ENCODE data around the gene SERPIND1.

Gene SERPIND1

DNA sequence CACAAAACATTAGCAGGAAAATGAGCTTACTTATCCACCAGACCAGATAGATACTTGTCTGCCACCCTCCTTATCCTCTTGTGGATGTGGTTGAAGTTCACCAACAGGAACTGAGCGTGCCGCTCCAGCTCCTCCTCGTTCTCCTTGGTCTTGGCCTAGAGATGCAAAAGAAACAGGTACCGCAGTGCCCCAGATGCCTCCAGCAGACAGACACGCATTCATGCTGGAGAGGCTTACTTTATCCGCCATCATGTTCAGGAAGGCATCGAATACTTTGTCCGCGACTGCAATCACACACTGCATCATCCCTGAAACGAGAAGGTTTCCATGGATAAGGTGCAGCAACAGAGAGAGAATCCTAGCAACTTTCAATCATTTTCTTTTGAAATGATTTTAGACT lies 21.0 kb upstream of the SERPIND1 start:
- H3K4me3 ChIP-seq (ENCODE audit: control insufficient read depth, low read depth, low read length): no peak overlapping the region
- TF ChIP-seq, protein P1, sequence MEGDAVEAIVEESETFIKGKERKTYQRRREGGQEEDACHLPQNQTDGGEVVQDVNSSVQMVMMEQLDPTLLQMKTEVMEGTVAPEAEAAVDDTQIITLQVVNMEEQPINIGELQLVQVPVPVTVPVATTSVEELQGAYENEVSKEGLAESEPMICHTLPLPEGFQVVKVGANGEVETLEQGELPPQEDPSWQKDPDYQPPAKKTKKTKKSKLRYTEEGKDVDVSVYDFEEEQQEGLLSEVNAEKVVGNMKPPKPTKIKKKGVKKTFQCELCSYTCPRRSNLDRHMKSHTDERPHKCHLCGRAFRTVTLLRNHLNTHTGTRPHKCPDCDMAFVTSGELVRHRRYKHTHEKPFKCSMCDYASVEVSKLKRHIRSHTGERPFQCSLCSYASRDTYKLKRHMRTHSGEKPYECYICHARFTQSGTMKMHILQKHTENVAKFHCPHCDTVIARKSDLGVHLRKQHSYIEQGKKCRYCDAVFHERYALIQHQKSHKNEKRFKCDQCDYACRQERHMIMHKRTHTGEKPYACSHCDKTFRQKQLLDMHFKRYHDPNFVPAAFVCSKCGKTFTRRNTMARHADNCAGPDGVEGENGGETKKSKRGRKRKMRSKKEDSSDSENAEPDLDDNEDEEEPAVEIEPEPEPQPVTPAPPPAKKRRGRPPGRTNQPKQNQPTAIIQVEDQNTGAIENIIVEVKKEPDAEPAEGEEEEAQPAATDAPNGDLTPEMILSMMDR (IDR thresholded peaks at IDR 0.05; ENCODE audit: control insufficient read depth, insufficient read depth, low read depth, low read length, missing control alignments): no peak
- no peak for DNase-seq (ENCODE audit: low read depth)

DNA sequence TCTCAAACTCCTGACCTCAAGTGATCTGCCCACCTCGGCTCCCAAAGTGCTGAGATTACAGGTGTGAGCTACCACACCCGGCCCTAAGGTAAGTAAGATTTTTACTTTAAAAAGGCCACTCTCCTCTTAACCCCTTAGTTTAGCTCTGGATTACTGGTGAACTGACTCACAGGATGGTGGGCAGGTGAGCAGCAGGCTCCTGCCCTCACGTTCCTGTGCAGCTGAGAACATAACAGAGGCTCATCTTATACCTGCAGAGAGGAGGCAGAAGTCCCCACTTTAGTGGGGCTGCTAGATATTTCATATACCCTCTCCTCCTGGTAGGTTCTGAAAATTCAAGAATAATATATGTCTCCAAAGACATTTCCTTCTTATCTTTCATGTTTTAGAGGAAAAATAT lies 17.1 kb upstream of the SERPIND1 start:
- no peak for DNase-seq (ENCODE audit: low read depth)
- TF ChIP-seq, protein P1 (IDR thresholded peaks at IDR 0.05; ENCODE audit: control insufficient read depth, insufficient read depth, low read depth, low read length, missing control alignments): no peak
- H3K4me3 ChIP-seq (ENCODE audit: control insufficient read depth, low read depth, low read length): no peak overlapping the region

DNA sequence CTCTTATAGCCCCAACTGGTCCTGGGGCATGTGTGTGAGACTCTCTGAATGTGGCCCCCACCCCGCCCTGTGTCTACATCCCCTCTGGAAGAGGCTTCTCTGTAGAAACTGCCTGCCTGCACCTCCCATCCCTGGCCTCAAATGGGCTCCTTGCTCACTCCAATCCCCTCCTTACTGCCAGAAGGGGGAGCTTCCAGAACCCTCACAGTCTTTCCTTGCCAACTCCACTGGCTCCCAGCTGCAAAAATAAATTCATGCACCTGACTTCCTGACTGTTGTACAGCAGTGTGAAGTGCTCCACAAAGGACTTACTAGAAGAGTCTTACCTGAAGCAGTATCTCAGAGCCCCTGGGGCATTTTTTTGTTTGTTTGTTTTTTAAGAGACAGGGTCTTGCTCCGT lies 15.2 kb upstream of the SERPIND1 start:
- no peak overlapping the region for H3K4me3 ChIP-seq (ENCODE audit: control insufficient read depth, low read depth, low read length)
- TF ChIP-seq, protein P1 (IDR thresholded peaks at IDR 0.05; ENCODE audit: control insufficient read depth, insufficient read depth, low read depth, low read length, missing control alignments): no peak
- DNase-seq (ENCODE audit: low read depth): no peak

DNA sequence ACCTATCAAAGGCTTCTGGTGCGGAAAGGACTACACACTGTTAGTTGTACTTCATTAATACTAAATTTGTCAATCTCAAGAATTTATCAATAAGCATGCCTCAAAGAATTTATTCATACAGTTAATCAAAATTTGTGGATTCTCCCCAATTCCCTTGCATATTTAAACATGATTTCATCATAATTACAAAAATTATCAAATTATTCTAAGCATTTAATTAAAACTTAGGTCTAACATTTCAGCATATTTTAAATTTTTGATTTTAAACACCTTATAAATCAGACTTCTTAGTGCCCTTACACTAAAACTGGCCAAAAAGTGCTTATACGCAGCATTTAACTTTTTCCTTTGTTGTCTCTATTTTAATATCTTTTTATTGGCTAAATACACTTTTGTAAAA lies 13.8 kb upstream of the SERPIND1 start:
- no peak for DNase-seq (ENCODE audit: low read depth)
- H3K4me3 ChIP-seq (ENCODE audit: control insufficient read depth, low read depth, low read length): no peak overlapping the region
- TF ChIP-seq, protein P1 (IDR thresholded peaks at IDR 0.05; ENCODE audit: control insufficient read depth, insufficient read depth, low read depth, low read length, missing control alignments): no peak

DNA sequence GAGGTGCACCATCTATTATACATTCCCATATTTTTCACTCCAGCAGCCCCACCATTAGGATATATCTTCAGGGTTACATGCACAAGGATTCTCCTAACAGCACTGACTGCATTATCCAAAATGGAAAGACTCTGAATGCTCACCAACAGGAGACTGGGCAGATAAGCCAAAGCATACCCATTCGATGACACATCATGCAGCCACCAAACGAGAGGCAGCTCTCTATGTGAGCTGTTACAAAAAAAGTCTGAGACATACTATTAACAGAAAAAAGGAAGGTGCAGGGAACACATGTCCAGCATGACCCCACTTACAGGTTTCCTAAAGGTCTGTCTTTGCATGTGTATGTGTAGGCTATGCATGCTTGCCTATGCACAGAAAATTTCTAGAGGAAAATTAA lies 12.4 kb upstream of the SERPIND1 start:
- peak; percentile 3 for DNase-seq (ENCODE audit: low read depth)
- H3K4me3 ChIP-seq (ENCODE audit: control insufficient read depth, low read depth, low read length): no peak overlapping the region
- TF ChIP-seq, protein P1 (IDR thresholded peaks at IDR 0.05; ENCODE audit: control insufficient read depth, insufficient read depth, low read depth, low read length, missing control alignments): no peak

DNA sequence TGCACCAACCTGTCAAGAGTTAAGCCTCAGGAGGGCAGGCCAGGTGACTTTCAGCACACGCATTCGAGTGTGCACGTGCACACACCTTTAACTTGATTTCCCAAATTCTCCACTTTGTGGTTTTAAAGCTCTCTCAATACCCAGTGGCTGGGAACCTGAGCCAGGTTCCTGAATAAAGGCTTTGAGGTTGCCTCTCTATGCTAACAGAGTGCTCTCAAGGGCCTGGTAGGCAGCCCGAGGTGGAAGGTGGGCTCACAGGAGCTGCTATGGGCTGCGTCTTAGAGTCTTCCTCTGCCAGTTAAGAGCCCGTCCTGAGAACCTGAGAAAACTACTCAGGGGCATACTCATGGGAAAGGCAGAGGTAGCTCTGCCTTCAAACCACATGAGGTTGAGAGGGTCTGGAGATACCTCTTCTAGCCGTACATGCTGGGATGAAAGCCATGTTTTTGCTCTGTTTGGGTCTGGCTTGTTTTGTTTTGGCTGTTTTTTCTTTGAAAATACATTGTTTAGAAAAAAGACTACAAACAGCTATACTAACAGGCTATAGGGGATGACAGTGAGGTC lies 11.6 kb upstream of the SERPIND1 start:
- H3K4me3 ChIP-seq (ENCODE audit: control insufficient read depth, low read depth, low read length): no peak overlapping the region
- DNase-seq (ENCODE audit: low read depth): no peak
- TF ChIP-seq, protein P1 (IDR thresholded peaks at IDR 0.05; ENCODE audit: control insufficient read depth, insufficient read depth, low read depth, low read length, missing control alignments): no peak
